SJSA1 (cell line): ENCODE data around the gene STXBP5. TPM values are rescaled to one million over a fixed set of nuclear protein-coding genes. Genes with fewer than 3 reads are reported as not detected.
"Not testable (repeated sequence)": the region's sequence is repeated elsewhere in the genome, so short reads cannot be mapped to it uniquely, and the experiment has no call there.

ENCODE experiments used
- DNase-seq, 2 experiments: peaks; one replicate each; pipeline ENCODE4 v3.0.0-alpha.2; 2015 to 2020; ENCODE audit warnings: low spot score in 2 of 2, low read depth in 1 of 2
- H3K27ac ChIP-seq: fragments of 250-450 bp; sonication (Bioruptor Pico); 2 replicates; pipeline ENCODE4 v1.5.1; 2020; ENCODE audit warnings: mild to moderate bottlenecking, moderate library complexity
- H3K27me3 ChIP-seq: fragments of 250-450 bp; sonication (Bioruptor Pico); replicated peaks from 2 replicates; pipeline ENCODE4 v1.5.1; 2020; ENCODE audit warnings: mild to moderate bottlenecking, moderate library complexity
- H3K36me3 ChIP-seq: fragments of 250-450 bp; sonication (Bioruptor Pico); 2 replicates; pipeline ENCODE4 v1.5.1; 2020; ENCODE audit warnings: mild to moderate bottlenecking
- H3K4me1 ChIP-seq: fragments of 250-450 bp; sonication (Bioruptor Pico); replicated peaks from 2 replicates; pipeline ENCODE4 v1.6.1; 2021; ENCODE audit warnings: mild to moderate bottlenecking
- H3K4me3 ChIP-seq: fragments of 250-450 bp; sonication (Bioruptor Pico); 2 replicates; pipeline ENCODE4 v1.5.1; 2020; ENCODE audit warnings: mild to moderate bottlenecking
- H3K9me3 ChIP-seq: fragments of 250-450 bp; sonication (Bioruptor Pico); replicated peaks from 2 replicates; pipeline ENCODE4 v1.5.1; 2020; ENCODE audit warnings: mild to moderate bottlenecking
- total RNA-seq: library from RNA; depleted of rRNA; stranded (reverse); fragments of >200 nt; shearing (Covaris generic); gene quantifications from 2 replicates; pipeline ENCODE4 v1.2.3, GENCODE V29; 2014

STXBP5 gene
- total RNA-seq, 1 experiment from 2014 or later, result 19.5 TPM

DNA sequence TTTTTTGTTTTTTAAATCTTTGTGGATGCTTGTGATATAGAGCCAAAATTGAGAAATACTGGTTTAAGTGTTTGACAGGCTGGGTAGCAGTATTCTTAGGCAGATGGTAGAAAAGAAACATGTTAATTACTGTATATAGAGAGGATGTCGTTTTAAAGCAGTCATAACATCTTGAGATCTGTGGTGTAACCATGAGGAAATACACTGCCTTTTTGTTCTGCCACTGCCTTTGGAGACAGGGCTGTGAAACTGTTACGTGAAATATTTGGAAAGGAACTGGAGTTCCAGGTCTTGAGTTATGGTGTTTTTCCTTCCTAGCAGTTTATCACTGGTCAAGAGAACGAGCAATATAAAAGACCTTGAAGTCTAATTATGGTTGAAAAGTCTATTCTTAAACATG, 19.5 kb downstream of the STXBP5 start:
- H3K9me3 ChIP-seq, result no peaks in the 10 kb centered on the region
- DNase-seq, result no peak
- no peak overlapping the region for H3K27ac ChIP-seq
- H3K4me1 ChIP-seq, result no peaks in the 10 kb centered on the region
- peaks cover 5% of the 10 kb centered on the region; the same call in 1 of the 2 replicates for H3K36me3 ChIP-seq
- H3K27me3 ChIP-seq, result no peaks in the 10 kb centered on the region
- H3K4me3 ChIP-seq, result no peak overlapping the region

DNA sequence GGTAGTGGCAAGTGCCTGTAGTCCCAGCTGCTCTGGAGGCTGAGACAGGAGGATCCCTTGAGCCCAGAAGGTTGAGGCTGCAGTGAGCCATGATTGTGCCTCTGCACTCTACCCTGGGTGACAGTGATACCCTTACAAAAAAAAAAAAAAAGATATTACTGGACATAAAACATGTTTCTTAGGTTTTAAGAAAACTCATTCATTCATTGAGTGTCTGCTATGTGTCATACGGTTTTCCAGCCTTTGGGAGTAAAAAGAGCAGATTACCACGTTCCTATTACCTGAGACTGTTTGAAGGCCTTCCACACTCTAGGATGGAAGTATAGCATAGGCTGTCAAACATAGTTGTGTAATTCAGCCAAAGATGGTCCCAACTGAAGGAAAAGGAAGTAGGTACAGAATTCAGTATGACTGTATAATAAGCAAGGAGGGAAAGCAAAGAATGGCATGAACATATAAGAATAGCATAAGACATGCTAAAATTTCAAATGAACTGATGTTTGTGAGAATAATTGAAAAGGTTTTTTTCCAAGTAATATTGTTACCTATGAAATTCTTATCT, 22.0 kb downstream of the STXBP5 start:
- Histone ChIP-seq H3K36me3 (peaks cover 5% of the 10 kb centered on the region; the same call in 1 of the 2 replicates), H3K27me3 (no peaks in the 10 kb centered on the region), H3K4me3 (no peak overlapping the region), H3K9me3 (no peaks in the 10 kb centered on the region), H3K4me1 (no peaks in the 10 kb centered on the region), H3K27ac (no peak overlapping the region)
- DNase-seq, result no peak

DNA sequence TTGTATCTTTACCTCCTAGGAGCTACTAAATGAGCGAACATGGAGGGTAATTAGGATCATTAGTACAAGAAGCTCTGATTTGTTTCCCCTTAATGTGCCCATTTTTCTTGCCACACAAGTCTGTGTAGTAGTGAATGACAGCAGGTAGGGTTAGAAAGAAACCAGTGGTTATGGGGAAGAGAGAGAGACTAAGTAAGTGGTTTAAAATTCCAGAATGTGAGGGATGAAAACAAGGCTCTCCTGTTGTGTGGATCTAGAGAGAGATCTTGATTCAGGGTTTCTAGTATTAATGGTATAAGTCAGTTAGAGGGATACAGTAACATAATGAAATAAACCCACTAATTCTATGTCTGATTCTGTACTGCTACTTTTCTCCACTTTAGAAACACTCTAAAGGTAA, 22.7 kb downstream of the STXBP5 start:
- no peak overlapping the region for H3K4me3 ChIP-seq
- H3K4me1 ChIP-seq, result no peaks in the 10 kb centered on the region
- H3K27me3 ChIP-seq, result no peaks in the 10 kb centered on the region
- no peak overlapping the region for H3K27ac ChIP-seq
- H3K9me3 ChIP-seq, result no peaks in the 10 kb centered on the region
- DNase-seq, result no peak
- H3K36me3 ChIP-seq, result peaks cover 5% of the 10 kb centered on the region; the same call in 1 of the 2 replicates

DNA sequence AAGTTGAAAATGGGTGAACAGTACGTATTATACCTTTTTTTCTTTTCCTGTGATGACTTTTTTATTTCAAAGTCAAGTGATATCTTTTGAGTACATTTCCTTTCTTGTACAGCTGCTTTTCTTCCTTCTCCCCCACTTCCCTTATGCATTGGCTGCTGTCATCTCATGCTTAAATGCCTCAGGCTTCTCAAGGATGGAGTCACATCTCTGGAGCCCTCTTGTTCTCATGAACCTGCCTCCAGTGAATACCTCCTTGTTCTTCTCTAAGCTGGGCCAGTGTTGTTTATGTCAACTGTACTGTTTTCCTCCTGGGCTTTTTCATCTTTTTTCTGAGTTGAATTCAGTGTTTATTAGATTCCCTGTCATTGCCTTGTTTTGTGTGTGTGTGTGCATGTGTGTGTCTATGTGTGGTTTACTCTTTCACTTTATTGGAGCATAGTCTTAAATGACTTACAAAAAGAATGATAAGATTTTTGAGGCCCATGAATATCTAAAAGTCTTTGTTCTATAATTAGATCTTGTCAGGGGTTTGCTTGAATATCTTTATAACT, 23.6 kb downstream of the STXBP5 start:
- no peak for DNase-seq
- no peaks in the 10 kb centered on the region for H3K4me1 ChIP-seq
- H3K27ac ChIP-seq, result no peak overlapping the region
- H3K27me3 ChIP-seq, result no peaks in the 10 kb centered on the region
- no peaks in the 10 kb centered on the region for H3K9me3 ChIP-seq
- H3K36me3 ChIP-seq, result peaks cover 5% of the 10 kb centered on the region; the same call in 1 of the 2 replicates
- no peak overlapping the region for H3K4me3 ChIP-seq

DNA sequence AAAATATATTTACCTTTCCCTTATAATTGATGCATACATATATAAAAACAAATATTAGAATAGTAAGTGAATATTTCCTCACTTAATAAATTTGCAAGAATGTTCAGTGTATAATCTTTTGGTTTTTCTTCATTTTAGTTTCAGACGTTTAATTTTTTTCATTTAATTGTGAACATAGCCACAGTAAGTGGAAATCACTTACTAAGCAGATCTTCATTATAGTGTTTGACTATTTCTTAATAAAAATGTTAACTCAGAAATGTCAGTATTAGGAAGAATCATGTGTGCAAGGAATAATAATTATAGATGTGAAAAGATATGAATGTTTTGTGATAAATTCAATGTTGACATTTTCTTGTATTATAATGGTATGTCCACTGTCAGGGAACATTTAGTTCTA, 27.4 kb downstream of the STXBP5 start:
- H3K27ac ChIP-seq, result no peak overlapping the region
- no peak overlapping the region for H3K4me3 ChIP-seq
- no peaks in the 10 kb centered on the region for H3K4me1 ChIP-seq
- H3K9me3 ChIP-seq, result no peaks in the 10 kb centered on the region
- DNase-seq, result no peak
- H3K27me3 ChIP-seq, result no peaks in the 10 kb centered on the region
- no peaks in the 10 kb centered on the region for H3K36me3 ChIP-seq

DNA sequence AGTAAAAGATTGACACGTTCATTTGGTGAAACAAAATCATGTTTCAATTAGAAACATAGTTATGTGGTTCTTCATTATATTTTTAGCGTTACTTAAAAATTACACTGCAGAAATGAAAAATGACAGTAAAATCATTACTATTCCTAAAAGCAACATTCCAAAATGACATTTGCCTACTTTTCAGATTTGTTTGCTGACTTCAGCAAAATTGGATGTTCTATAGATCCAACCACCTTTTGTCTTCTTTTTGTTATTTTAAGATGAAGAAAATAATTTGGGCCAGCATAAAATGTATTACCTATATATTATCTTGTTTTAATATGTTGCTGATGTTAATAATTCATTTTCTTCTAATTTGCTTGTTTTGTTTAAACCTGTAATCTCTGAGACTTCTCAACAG, 30.5 kb downstream of the STXBP5 start:
- Histone ChIP-seq H3K4me1 (no peaks in the 10 kb centered on the region), H3K4me3 (no peak overlapping the region), H3K27ac (no peak overlapping the region), H3K27me3 (no peaks in the 10 kb centered on the region), H3K9me3 (no peaks in the 10 kb centered on the region), H3K36me3 (no peaks in the 10 kb centered on the region)
- DNase-seq, result no peak

DNA sequence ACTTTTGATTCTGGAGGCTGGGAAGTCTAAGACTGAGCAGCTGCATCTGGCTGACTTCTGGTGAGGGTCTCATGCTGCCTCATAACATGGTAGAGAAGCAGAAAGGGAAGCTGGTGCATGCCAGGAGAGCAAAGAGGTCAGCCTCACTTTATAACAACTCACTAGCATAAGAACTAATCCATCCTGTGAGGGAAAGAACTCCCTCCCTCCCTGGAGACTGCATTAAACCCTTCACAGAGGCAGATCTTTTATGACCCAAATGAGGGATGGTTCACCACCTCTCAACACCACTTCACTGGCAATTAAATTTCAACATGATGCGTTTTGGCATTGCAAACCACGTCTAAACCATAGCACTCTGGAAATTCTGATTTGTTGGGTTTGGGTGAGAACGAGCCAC, 33.9 kb downstream of the STXBP5 start:
- Histone ChIP-seq H3K27me3 (no peaks in the 10 kb centered on the region), H3K27ac (no peak overlapping the region), H3K4me1 (no peaks in the 10 kb centered on the region), H3K4me3 (no peak overlapping the region), H3K9me3 (no peaks in the 10 kb centered on the region), H3K36me3 (peaks cover 5% of the 10 kb centered on the region; the same call in 1 of the 2 replicates)
- no peak for DNase-seq

DNA sequence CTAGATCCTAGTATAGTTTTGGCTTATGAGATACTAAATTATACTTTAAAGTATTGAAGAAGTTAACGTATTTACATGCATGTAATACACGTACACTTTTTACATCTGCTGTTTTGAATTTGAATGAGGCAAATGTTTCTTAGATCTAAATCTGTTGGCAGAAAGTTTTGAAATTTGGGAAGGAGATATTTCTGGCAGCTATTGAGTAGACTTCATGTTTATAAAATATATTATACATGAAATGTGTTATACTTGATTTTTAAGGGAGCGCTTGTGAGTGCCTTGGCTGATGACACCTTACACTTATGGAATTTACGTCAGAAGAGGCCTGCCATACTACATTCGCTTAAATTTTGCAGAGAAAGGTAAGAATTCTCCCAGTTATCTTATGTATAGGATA, 34.7 kb downstream of the STXBP5 start:
- DNase-seq, result no peak
- Histone ChIP-seq H3K27me3 (no peaks in the 10 kb centered on the region), H3K4me3 (no peak overlapping the region), H3K27ac (no peak overlapping the region), H3K36me3 (peaks cover 5% of the 10 kb centered on the region; the same call in 1 of the 2 replicates), H3K9me3 (no peaks in the 10 kb centered on the region), H3K4me1 (no peaks in the 10 kb centered on the region)

DNA sequence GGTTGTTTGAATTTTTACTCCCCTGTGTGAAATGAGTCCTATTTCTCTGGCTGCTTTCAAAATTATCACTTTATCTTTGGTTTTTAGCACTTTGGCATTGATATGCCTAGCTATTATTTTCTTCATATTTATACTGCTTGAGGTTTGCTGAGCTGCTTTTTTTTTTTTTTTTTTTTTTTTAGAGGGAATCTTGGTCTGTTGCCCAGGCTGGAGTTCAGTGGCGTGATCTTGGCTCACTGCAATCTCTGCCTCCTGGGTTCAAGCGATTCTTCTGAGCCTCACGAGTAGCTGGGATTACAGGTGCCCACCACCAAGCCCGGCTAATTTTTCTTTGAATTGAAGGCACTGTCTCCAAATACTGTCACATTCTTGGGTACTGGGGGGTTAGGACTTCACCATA, 40.6 kb downstream of the STXBP5 start:
- Histone ChIP-seq H3K36me3 (peaks cover 5% of the 10 kb centered on the region; the same call in 1 of the 2 replicates), H3K27ac (no peak overlapping the region), H3K4me1 (no peaks in the 10 kb centered on the region), H3K4me3 (no peak overlapping the region), H3K9me3 (no peaks in the 10 kb centered on the region), H3K27me3 (no peaks in the 10 kb centered on the region)
- DNase-seq, result no peak

DNA sequence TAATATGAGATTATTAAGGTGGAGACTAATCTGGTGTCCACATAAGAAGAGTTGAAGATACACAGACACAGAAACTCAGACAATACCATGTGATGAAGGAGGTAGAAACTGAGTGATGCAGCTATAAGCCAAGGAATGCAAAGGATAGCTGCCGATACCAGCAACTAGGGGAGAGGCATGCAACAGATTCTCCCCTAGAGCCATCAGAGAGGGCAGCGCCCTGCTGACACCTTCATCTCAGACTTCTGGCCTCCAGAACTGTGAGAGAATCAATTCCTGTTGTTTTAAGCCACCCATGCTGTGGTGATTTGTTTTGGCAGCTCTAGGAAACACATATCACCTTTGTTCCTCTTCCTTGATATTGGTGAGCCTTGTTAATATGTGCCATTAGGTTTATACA, 41.5 kb downstream of the STXBP5 start:
- H3K9me3 ChIP-seq, result no peaks in the 10 kb centered on the region
- peaks cover 5% of the 10 kb centered on the region; the same call in 1 of the 2 replicates for H3K36me3 ChIP-seq
- no peak overlapping the region for H3K4me3 ChIP-seq
- DNase-seq, result no peak
- no peaks in the 10 kb centered on the region for H3K4me1 ChIP-seq
- no peak overlapping the region for H3K27ac ChIP-seq
- H3K27me3 ChIP-seq, result no peaks in the 10 kb centered on the region

DNA sequence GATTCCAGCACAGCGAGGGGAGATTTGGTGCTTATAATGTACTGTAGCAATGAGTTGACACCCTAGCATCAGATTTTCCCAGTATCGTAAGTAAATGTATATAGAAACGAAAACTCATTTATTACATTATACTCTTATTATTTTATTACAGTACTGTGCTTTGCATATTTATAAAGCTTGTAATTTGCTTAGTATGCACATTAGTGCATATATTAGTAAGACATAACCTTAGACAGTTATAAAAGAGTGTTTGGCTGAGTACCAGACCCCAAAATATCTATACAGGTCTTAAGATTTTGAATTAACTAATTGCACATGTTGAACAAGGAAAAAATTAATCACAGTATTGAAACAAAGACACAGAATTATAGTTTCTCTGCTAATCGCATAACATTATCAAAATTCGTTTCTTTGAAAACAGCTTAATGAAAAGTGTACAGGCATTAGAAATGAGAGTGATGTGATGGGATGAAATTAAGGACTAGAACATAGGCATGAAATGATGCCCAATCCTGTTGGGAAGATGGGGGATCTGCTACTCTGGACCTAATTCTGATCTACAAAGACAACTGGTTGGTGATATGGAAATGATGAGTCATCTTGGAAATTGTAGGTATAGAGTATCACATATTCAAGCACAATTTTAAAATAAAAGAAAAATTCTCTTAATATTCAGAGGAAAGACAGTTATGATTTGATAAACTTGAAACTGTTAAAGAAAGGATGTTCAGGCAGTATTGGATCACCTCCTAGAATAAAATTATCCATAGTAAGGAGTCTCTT, 42.8 kb downstream of the STXBP5 start:
- no peak for DNase-seq
- H3K4me3 ChIP-seq, result no peak overlapping the region
- no peaks in the 10 kb centered on the region for H3K9me3 ChIP-seq
- H3K27ac ChIP-seq, result no peak overlapping the region
- no peaks in the 10 kb centered on the region for H3K4me1 ChIP-seq
- H3K27me3 ChIP-seq, result no peaks in the 10 kb centered on the region
- peaks cover 16% of the 10 kb centered on the region for H3K36me3 ChIP-seq

DNA sequence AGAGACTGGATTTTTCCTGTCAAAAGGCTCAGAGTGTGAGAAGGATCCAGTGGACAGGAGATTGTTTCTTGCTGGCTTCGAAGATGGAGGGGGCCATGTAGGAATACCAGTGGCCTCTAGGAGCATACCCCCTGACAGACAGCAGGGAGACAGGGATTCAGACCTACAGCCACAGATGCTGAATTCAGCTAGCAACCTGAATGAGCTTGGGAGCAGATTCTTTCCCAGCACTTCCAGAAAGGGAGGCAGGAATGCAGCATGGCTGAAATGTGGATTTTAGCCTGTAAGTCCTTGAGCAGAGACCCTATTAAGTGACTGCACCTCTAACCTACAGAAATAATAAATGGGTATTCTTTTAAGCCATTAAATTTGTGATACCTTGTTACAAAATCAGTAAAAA, 44.6 kb downstream of the STXBP5 start:
- no peaks in the 10 kb centered on the region for H3K4me1 ChIP-seq
- H3K27ac ChIP-seq, result no peak overlapping the region
- DNase-seq, result no peak
- peaks cover 22% of the 10 kb centered on the region for H3K36me3 ChIP-seq
- no peaks in the 10 kb centered on the region for H3K9me3 ChIP-seq
- no peak overlapping the region for H3K4me3 ChIP-seq
- H3K27me3 ChIP-seq, result no peaks in the 10 kb centered on the region

DNA sequence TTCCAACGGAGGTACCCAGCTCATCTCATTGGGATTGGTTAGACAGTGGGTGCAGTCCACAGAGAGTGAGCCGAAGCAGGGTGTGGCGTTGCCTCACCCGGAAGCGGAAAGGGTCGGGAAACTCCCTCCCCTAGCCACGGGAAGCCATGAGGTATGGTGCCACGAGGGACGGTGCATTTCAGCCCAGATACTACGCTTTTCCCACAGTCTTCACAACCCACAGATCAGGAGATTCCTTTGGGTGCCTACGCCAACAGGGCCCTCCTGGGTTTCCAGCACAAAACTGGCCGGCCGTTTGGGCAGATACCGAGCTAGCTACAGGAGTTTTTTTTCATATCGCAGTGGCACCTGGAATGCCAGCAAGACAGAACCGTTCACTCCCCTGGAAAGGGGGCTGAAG, 46.9 kb downstream of the STXBP5 start:
- no peak overlapping the region for H3K4me3 ChIP-seq
- H3K27me3 ChIP-seq, result no peaks in the 10 kb centered on the region
- H3K36me3 ChIP-seq, result peaks cover 22% of the 10 kb centered on the region
- H3K27ac ChIP-seq, result no peak overlapping the region
- H3K9me3 ChIP-seq, result no peaks in the 10 kb centered on the region
- H3K4me1 ChIP-seq, result no peaks in the 10 kb centered on the region
- DNase-seq, result no peak

DNA sequence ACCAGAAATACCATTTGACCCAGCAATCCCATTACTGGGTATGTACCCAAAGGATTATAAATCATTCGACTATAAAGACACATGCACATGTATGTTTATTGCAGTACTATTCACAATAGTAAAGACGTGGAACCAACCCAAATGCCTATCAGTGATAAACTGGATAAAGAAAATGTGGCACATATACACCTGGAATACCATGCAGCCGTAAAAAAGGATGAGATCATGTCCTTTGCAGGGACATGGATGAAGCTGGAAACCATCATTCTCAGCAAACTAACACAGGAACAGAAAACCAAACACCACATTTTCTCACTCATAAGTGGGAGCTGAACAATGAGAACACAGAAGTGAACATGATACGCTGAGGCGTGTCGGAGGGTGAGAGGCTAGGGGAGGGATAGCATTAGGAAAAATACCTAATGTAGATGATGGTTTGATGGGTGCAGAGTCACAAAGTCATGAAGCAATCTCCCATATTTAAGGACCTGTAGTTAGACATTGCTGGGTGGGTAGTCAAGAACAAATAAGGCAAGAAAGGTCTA, 50.8 kb downstream of the STXBP5 start:
- H3K27me3 ChIP-seq, DNase-seq: not testable (repeated sequence)

More for the DNA sequence above, 50.8 kb downstream of the STXBP5 start:
- not testable (repeated sequence) for H3K4me3 ChIP-seq, H3K9me3 ChIP-seq, H3K4me1 ChIP-seq, H3K27ac ChIP-seq
- peaks cover 22% of the 10 kb centered on the region for H3K36me3 ChIP-seq
